HCT116 (cell line): Measurements from ENCODE around the gene NEUROD6. TPM values are rescaled to one million over a fixed set of nuclear protein-coding genes. Genes with fewer than 3 reads are reported as not detected.

Experiments used
- ATAC-seq: fragments of 200-7000 bp; cut with Tn5 transposase; 2 replicates; pipeline ENCODE4 v1.9.1; 2020; ENCODE audit warnings: mild to moderate bottlenecking, moderate library complexity
- BruUV-seq: library from RNA; stranded (reverse); fragments of 400-500 nt; replicated peaks from 2 replicates; lab custom pipeline; 2021; lab: Mats Ljungman, UMichigan
- CTCF ChIA-PET: fragments of 300-600 bp; sonication (Branson Sonifier 250); formaldehyde crosslinking; loops from one replicate; lab custom pipeline; 2021; ENCODE audit warnings: antibody characterized with exemption; lab: Charles Lee
- POLR2A ChIA-PET: fragments of 300-600, 350-600 bp; sonication (Branson Sonifier 250); formaldehyde crosslinking; loops from one replicate; lab custom pipeline; 2021; ENCODE audit warnings: antibody characterized with exemption; lab: Charles Lee
- RAD21 ChIA-PET, 2 experiments: fragments of 300-600 bp; sonication (Branson Sonifier 250); formaldehyde crosslinking; loops; one replicate each; lab custom pipeline; 2023; ENCODE audit warnings: low total read pairs in 2 of 2; ENCODE audit not compliant: uncharacterized antibody in 2 of 2, unreplicated experiment in 2 of 2, low non-redundant PET in 1 of 2; lab: Charles Lee
- DNase-seq: peaks from one replicate; pipeline ENCODE4 v3.0.0-alpha.2; 2010; ENCODE audit warnings: low read depth, low spot score
- H2AFZ ChIP-seq: fragments of 200-600 bp; shearing (Covaris generic), sonication (generic); 2 replicates; pipeline ENCODE4 v1.6.1; 2017; ENCODE audit warnings: low read depth, mixed run types, mixed read lengths, antibody characterized with exemption, low read length; ENCODE audit not compliant: poor library complexity, severe bottlenecking
- H3K27ac ChIP-seq: 2 replicates; pipeline ENCODE4 v1.5.1; 2012; ENCODE audit warnings: low read depth, low read length
- H3K27me3 ChIP-seq: fragments of 200-600 bp; sonication (generic); 2 replicates; pipeline ENCODE4 v1.6.1; 2016; ENCODE audit warnings: mixed run types, low read length, mixed read lengths; ENCODE audit not compliant: insufficient read depth
- H3K36me3 ChIP-seq, 2 experiments: fragments of 200-500 bp in 1 of 2; fragments of 200-600 bp in 1 of 2; sonication (Bioruptor generic) in 1 of 2; sonication (generic) in 1 of 2; 2 replicates each; pipeline versions ENCODE4 v1.5.1 to v1.6.1; 2014 to 2016; ENCODE audit warnings: low read length in 2 of 2, inconsistent platforms in 1 of 2, mixed read lengths in 1 of 2, mixed run types in 1 of 2; ENCODE audit not compliant: insufficient read depth in 2 of 2, control insufficient read depth in 1 of 2
- H3K4me1 ChIP-seq, 2 experiments: fragments of 200-600 bp in 1 of 2; sonication (generic) in 1 of 2; 2 replicates each; pipeline versions ENCODE4 v1.5.1 to v1.6.1; 2012 to 2017; ENCODE audit warnings: low read length in 2 of 2, inconsistent platforms in 1 of 2, mild to moderate bottlenecking in 1 of 2, mixed read lengths in 1 of 2, mixed run types in 1 of 2, moderate library complexity in 1 of 2; ENCODE audit not compliant: insufficient read depth in 2 of 2, control insufficient read depth in 1 of 2
- H3K4me2 ChIP-seq: fragments of 200-600 bp; sonication (generic); 2 replicates; pipeline ENCODE4 v1.6.1; 2017; ENCODE audit warnings: mixed run types, low read length, mixed read lengths
- H3K4me3 ChIP-seq, 2 experiments: fragments of 200-600 bp in 1 of 2; sonication (generic) in 1 of 2; replicated peaks in 1 of 2; 2 replicates each; pipeline ENCODE4 v1.5.1; 2011 to 2016; ENCODE audit warnings: low read length in 2 of 2, control low read depth in 1 of 2, low read depth in 1 of 2, mild to moderate bottlenecking in 1 of 2, mixed read lengths in 1 of 2, mixed run types in 1 of 2
- H3K79me2 ChIP-seq: fragments of 200-600 bp; sonication (generic); 2 replicates; pipeline ENCODE4 v1.6.1; 2017; ENCODE audit warnings: mild to moderate bottlenecking, mixed run types, low read length, moderate library complexity, mixed read lengths; ENCODE audit not compliant: insufficient read depth
- H3K9ac ChIP-seq: fragments of 200-600 bp; sonication (generic); 2 replicates; pipeline ENCODE4 v1.6.1; 2016; ENCODE audit warnings: low read length, mixed read lengths
- H3K9me2 ChIP-seq: fragments of 200-600 bp; sonication (generic), shearing (Covaris generic); 2 replicates; pipeline ENCODE4 v1.6.1; 2017; ENCODE audit warnings: mixed run types, mild to moderate bottlenecking, moderate library complexity; ENCODE audit not compliant: insufficient read depth
- H3K9me3 ChIP-seq, 2 experiments: fragments of 200-500 bp in 1 of 2; fragments of 200-600 bp in 1 of 2; sonication (Bioruptor generic) in 1 of 2; sonication (generic) in 1 of 2; 2 replicates each; pipeline ENCODE4 v1.6.1; 2014 to 2017; ENCODE audit warnings: low read length in 2 of 2, mixed read lengths in 2 of 2, inconsistent platforms in 1 of 2, low read depth in 1 of 2, mild to moderate bottlenecking in 1 of 2, mixed run types in 1 of 2, moderate library complexity in 1 of 2; ENCODE audit not compliant: control insufficient read depth in 1 of 2, insufficient read depth in 1 of 2
- H4K20me1 ChIP-seq: fragments of 200-600 bp; sonication (generic), shearing (Covaris generic); 2 replicates; pipeline ENCODE4 v1.6.1; 2017; ENCODE audit warnings: mixed run types, mild to moderate bottlenecking, moderate library complexity; ENCODE audit not compliant: insufficient read depth
- CBX3 ChIP-seq: IDR thresholded peaks from 2 replicates; pipeline ENCODE4 v1.6.1; 2012; ENCODE audit warnings: low read depth
- CEBPB ChIP-seq: IDR thresholded peaks from 2 replicates; pipeline ENCODE4 v1.6.1; 2012; ENCODE audit warnings: low read depth
- EZH2 ChIP-seq: fragments of 200-600 bp; sonication (generic); IDR thresholded peaks from 2 replicates; pipeline ENCODE4 v1.6.1; 2017; ENCODE audit warnings: antibody characterized with exemption, mixed run types
- EZH2phosphoT487 ChIP-seq: fragments of 200-600 bp; IDR thresholded peaks from 2 replicates; pipeline ENCODE4 v1.6.1; 2018; ENCODE audit warnings: antibody characterized with exemption, borderline replicate concordance
- FOSL1 ChIP-seq: IDR thresholded peaks from 2 replicates; pipeline ENCODE4 v1.6.1; 2012; ENCODE audit warnings: low read depth
- JUND ChIP-seq: IDR thresholded peaks from 2 replicates; pipeline ENCODE4 v1.6.1; 2012
- POLR2A ChIP-seq: IDR thresholded peaks from 2 replicates; pipeline ENCODE4 v1.7.0; 2011; ENCODE audit warnings: borderline replicate concordance; ENCODE audit not compliant: insufficient read depth, insufficient read length; ENCODE audit errors: extremely low read depth
- POLR2AphosphoS5 ChIP-seq: IDR thresholded peaks from 2 replicates; pipeline ENCODE4 v1.6.1; 2011; ENCODE audit warnings: mild to moderate bottlenecking, low read depth, low read length, moderate library complexity
- RAD21 ChIP-seq: IDR thresholded peaks from 2 replicates; pipeline ENCODE4 v1.6.1; 2012; ENCODE audit warnings: low read depth, mild to moderate bottlenecking
- SIN3A ChIP-seq: IDR thresholded peaks from 2 replicates; pipeline ENCODE4 v1.6.1; 2012; ENCODE audit warnings: low read depth
- SP1 ChIP-seq: IDR thresholded peaks from 2 replicates; pipeline ENCODE4 v1.6.1; 2012; ENCODE audit warnings: low read depth
- YY1 ChIP-seq: IDR thresholded peaks from 2 replicates; pipeline ENCODE4 v1.6.1; 2011; ENCODE audit warnings: low read length, low read depth, moderate library complexity, mild to moderate bottlenecking; ENCODE audit not compliant: insufficient replicate concordance; ENCODE audit errors: extremely low read depth
- ZNF274 ChIP-seq: fragments of 200-500 bp; sonication (Bioruptor generic); IDR thresholded peaks from 2 replicates; pipeline ENCODE4 v1.6.1; 2014; ENCODE audit warnings: mild to moderate bottlenecking, low read depth, low read length, inconsistent platforms
- intact Hi-C: fragments of 100-400 bp; cut with micrococcal nuclease; formaldehyde crosslinking; loops from 2 replicates; pipeline ENCODE4 v1.10.0; 2022
- total RNA-seq: library from RNA; stranded (reverse); gene quantifications from one replicate; pipeline ENCODE4 v1.2.1, GENCODE V29; 2021; ENCODE audit not compliant: unreplicated experiment
- TF ChIP-seq, protein P1 (sequence below): IDR thresholded peaks from 2 replicates; pipeline ENCODE4 v1.6.1; 2012; ENCODE audit warnings: low read depth
- TF ChIP-seq, protein P2 (sequence below), 3 experiments: fragments of 200-600 bp in 1 of 3; sonication (generic) in 1 of 3; IDR thresholded peaks in 2 of 3; conservative IDR thresholded peaks in 1 of 3; 2 replicates each; pipeline ENCODE4 v1.5.1; 2012 to 2017; ENCODE audit warnings: low read depth in 2 of 3, low read length in 2 of 3, antibody characterized with exemption in 1 of 3, borderline replicate concordance in 1 of 3, control low read depth in 1 of 3, mild to moderate bottlenecking in 1 of 3, mixed read lengths in 1 of 3, mixed run types in 1 of 3, moderate library complexity in 1 of 3; ENCODE audit not compliant: insufficient read depth in 1 of 3
- TF ChIP-seq, protein P3 (sequence below): IDR thresholded peaks from 2 replicates; pipeline ENCODE4 v1.6.1; 2012

Gene NEUROD6
- total RNA-seq, 1 experiment from 2014 or later, result not detected

DNA sequence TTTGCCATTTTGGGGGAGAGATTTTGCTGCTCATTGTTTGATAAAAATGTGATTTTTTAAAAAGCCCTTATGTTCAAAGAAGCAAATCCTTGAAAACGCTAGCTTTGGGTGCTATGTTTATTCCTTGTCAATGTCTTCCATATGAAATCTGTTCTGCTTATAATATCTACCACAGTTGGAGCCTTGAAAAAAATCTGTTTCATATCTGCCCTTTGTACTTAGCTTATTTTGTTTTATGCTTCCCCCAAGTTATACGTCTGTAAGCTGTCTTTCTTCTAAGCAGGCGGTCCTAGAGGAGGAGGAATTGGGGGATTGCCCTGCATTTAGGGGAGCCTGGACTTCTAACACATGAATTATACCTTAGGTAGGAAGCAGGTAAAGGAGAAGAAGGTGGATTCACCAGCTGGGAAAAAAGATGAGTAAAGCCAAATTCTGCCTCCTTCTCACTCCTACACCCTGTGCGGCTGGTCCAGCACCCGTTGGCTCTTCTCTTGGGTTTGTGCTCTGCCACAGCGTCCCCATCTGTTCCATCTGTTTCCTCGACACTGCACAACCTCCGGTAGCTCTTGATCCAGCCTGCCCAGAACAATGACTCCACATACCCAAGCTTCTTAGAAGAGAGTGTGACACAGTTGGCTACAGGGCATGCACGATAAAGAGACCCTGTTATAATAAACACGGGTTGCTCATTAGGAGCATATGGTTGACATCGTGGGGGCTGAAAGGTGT, 31.9 kb upstream of the NEUROD6 start:
- no peak overlapping the region for H3K4me2 ChIP-seq
- no peak overlapping the region for H3K27ac ChIP-seq
- ATAC-seq (no peak), DNase-seq (no peak)
- ChIA-PET RAD21 (no interaction called here), POLR2A (no interaction called here), CTCF (interaction anchor here (0.6 to 1.5 kb wide), 3 partner anchors 116 to 261 kb away, joined by 3 to 6 read pairs (median 4); no protein-coding TSS in a partner anchor)
- no peaks in the 10 kb centered on the region for H3K9me3 ChIP-seq
- TF ChIP-seq, protein P1, sequence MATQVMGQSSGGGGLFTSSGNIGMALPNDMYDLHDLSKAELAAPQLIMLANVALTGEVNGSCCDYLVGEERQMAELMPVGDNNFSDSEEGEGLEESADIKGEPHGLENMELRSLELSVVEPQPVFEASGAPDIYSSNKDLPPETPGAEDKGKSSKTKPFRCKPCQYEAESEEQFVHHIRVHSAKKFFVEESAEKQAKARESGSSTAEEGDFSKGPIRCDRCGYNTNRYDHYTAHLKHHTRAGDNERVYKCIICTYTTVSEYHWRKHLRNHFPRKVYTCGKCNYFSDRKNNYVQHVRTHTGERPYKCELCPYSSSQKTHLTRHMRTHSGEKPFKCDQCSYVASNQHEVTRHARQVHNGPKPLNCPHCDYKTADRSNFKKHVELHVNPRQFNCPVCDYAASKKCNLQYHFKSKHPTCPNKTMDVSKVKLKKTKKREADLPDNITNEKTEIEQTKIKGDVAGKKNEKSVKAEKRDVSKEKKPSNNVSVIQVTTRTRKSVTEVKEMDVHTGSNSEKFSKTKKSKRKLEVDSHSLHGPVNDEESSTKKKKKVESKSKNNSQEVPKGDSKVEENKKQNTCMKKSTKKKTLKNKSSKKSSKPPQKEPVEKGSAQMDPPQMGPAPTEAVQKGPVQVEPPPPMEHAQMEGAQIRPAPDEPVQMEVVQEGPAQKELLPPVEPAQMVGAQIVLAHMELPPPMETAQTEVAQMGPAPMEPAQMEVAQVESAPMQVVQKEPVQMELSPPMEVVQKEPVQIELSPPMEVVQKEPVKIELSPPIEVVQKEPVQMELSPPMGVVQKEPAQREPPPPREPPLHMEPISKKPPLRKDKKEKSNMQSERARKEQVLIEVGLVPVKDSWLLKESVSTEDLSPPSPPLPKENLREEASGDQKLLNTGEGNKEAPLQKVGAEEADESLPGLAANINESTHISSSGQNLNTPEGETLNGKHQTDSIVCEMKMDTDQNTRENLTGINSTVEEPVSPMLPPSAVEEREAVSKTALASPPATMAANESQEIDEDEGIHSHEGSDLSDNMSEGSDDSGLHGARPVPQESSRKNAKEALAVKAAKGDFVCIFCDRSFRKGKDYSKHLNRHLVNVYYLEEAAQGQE, result no peak
- no peak for TF ChIP-seq ZNF274
- no peak for TF ChIP-seq CBX3
- TF ChIP-seq YY1, result no peak
- TF ChIP-seq SP1, result no peak
- no peak for TF ChIP-seq EZH2phosphoT487
- TF ChIP-seq, protein P2, sequence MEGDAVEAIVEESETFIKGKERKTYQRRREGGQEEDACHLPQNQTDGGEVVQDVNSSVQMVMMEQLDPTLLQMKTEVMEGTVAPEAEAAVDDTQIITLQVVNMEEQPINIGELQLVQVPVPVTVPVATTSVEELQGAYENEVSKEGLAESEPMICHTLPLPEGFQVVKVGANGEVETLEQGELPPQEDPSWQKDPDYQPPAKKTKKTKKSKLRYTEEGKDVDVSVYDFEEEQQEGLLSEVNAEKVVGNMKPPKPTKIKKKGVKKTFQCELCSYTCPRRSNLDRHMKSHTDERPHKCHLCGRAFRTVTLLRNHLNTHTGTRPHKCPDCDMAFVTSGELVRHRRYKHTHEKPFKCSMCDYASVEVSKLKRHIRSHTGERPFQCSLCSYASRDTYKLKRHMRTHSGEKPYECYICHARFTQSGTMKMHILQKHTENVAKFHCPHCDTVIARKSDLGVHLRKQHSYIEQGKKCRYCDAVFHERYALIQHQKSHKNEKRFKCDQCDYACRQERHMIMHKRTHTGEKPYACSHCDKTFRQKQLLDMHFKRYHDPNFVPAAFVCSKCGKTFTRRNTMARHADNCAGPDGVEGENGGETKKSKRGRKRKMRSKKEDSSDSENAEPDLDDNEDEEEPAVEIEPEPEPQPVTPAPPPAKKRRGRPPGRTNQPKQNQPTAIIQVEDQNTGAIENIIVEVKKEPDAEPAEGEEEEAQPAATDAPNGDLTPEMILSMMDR (IDR thresholded peaks at IDR 0.05 in 2 of 3, conservative IDR thresholded peaks at IDR 0.05 in 1 of 3; ENCODE audit: borderline replicate concordance in 1 of 3, insufficient read depth in 1 of 3, low read depth in 2 of 3, low read length in 2 of 3), result no peak
- no peak for TF ChIP-seq JUND
- TF ChIP-seq SIN3A, result no peak
- TF ChIP-seq FOSL1, result no peak
- TF ChIP-seq, protein P3, sequence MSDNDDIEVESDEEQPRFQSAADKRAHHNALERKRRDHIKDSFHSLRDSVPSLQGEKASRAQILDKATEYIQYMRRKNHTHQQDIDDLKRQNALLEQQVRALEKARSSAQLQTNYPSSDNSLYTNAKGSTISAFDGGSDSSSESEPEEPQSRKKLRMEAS, result no peak
- TF ChIP-seq EZH2, result no peak
- TF ChIP-seq CEBPB, result no peak
- no peak for TF ChIP-seq POLR2A
- TF ChIP-seq POLR2AphosphoS5, result no peak
- TF ChIP-seq RAD21, result no peak
- no peaks in the 10 kb centered on the region for H3K79me2 ChIP-seq
- peaks cover 48% of the 10 kb centered on the region for H3K27me3 ChIP-seq
- H3K9me2 ChIP-seq, result no peaks in the 10 kb centered on the region
- H3K9ac ChIP-seq, result no peak overlapping the region
- no peaks in the 10 kb centered on the region for H3K4me1 ChIP-seq
- H2AFZ ChIP-seq, result no peak overlapping the region
- no peak overlapping the region for H3K4me3 ChIP-seq
- intact Hi-C loops, result loop anchor here (2.0 to 10.0 kb wide), 2 partner anchors 262 to 362 kb away; no protein-coding TSS in a partner anchor
- H3K36me3 ChIP-seq, result no peaks in the 10 kb centered on the region
- no TSS peak for BruUV-seq
- no peaks in the 10 kb centered on the region for H4K20me1 ChIP-seq
